HepG2 (cell line): Measurements from ENCODE around the gene KSR1. TPM values are rescaled to one million over a fixed set of nuclear protein-coding genes. Genes with fewer than 3 reads are reported as not detected.

ENCODE experiments used
- ATAC-seq: fragments of 200-7000 bp; cut with Tn5 transposase; 3 replicates; pipeline ENCODE4 v1.9.1; 2020; ENCODE audit warnings: mild to moderate bottlenecking, moderate library complexity
- BruUV-seq: library from RNA; stranded (reverse); fragments of 400-500 nt; replicated peaks from 2 replicates; lab custom pipeline; 2021; lab: Mats Ljungman, UMichigan
- CTCF ChIA-PET: fragments of 300-600 bp; formaldehyde crosslinking; extraction: SDS; loops from one replicate; lab custom pipeline; 2021; ENCODE audit warnings: low total read pairs, inconsistent platforms, low intra/inter-chr PET ratio; lab: Yijun Ruan, JAX
- POLR2A ChIA-PET: fragments of 350-600 bp; sonication (Branson Sonifier 250); formaldehyde crosslinking; loops from one replicate; lab custom pipeline; 2020; ENCODE audit warnings: antibody characterized with exemption, inconsistent platforms; lab: Yijun Ruan, JAX
- DNase-seq: peaks from one replicate; pipeline ENCODE4 v3.0.0-alpha.2; 2015; ENCODE audit warnings: low spot score
- FAIRE-seq: peaks from 3 replicates; lab custom pipeline; 2011; peaks lifted over from hg19 to GRCh38; lab: Jason Lieb, UNC
- H2AFZ ChIP-seq: one replicate; pipeline ENCODE4 v1.6.1; 2011; ENCODE audit warnings: low read length, inconsistent platforms
- H3K27ac ChIP-seq: fragments of 300-600 bp; 3 replicates; pipeline ENCODE4 v1.8.0; 2011; ENCODE audit warnings: mixed run types, mild to moderate bottlenecking, mixed read lengths, low read length, inconsistent platforms; ENCODE audit not compliant: insufficient read depth; ENCODE audit errors: extremely low read length
- H3K27me3 ChIP-seq, 2 experiments: fragments of 200-600 bp in 1 of 2; 2 replicates in 1 of 2; 3 replicates in 1 of 2; pipeline versions ENCODE4 v1.6.0 to v1.8.0; 2011; ENCODE audit warnings: low read length in 2 of 2, mild to moderate bottlenecking in 2 of 2, moderate library complexity in 2 of 2, inconsistent platforms in 1 of 2; ENCODE audit not compliant: insufficient read depth in 2 of 2, control insufficient read depth in 1 of 2
- H3K36me3 ChIP-seq, 2 experiments: fragments of 200-600 bp in 1 of 2; replicated peaks in 1 of 2; 2 replicates in 1 of 2; 3 replicates in 1 of 2; pipeline versions ENCODE4 v1.5.1 to v1.8.0; 2011; ENCODE audit warnings: low read length in 2 of 2, inconsistent platforms in 1 of 2; ENCODE audit not compliant: insufficient read depth in 2 of 2, control insufficient read depth in 1 of 2
- H3K4me1 ChIP-seq: 2 replicates; pipeline ENCODE4 v1.5.1; 2012; ENCODE audit warnings: low read length, inconsistent platforms; ENCODE audit not compliant: insufficient read depth
- H3K4me2 ChIP-seq: 2 replicates; pipeline ENCODE4 v1.6.0; 2011; ENCODE audit warnings: low read depth, low read length, inconsistent platforms
- H3K4me3 ChIP-seq, 3 experiments: fragments of 200-600 bp in 1 of 3; sonication (generic), shearing (Covaris generic) in 1 of 3; replicated peaks in 1 of 3; 2 replicates each; pipeline ENCODE4 v1.5.1; 2011 to 2016; ENCODE audit warnings: low read length in 3 of 3, inconsistent platforms in 2 of 3, low read depth in 2 of 3, mild to moderate bottlenecking in 2 of 3, control low read depth in 1 of 3, mixed read lengths in 1 of 3; ENCODE audit not compliant: insufficient read depth in 1 of 3
- H3K79me2 ChIP-seq: one replicate; pipeline ENCODE4 v1.6.1; 2011; ENCODE audit warnings: low read length, inconsistent platforms; ENCODE audit not compliant: insufficient read depth
- H3K9ac ChIP-seq: 2 replicates; pipeline ENCODE4 v1.6.0; 2011; ENCODE audit warnings: mild to moderate bottlenecking, low read depth, low read length, inconsistent platforms; ENCODE audit not compliant: insufficient read depth
- H3K9me3 ChIP-seq: 2 replicates; pipeline ENCODE4 v1.5.1; 2012; ENCODE audit warnings: mild to moderate bottlenecking, low read length
- H4K20me1 ChIP-seq: 2 replicates; pipeline ENCODE4 v1.6.0; 2011; ENCODE audit warnings: inconsistent platforms, mild to moderate bottlenecking, low read length, moderate library complexity; ENCODE audit not compliant: insufficient read depth
- AGO1 ChIP-seq: fragments of 200-400 bp; formaldehyde crosslinking; IDR thresholded peaks from 2 replicates; pipeline ENCODE4 v1.6.1; 2017; ENCODE audit warnings: mild to moderate bottlenecking, low read depth, low read length, moderate library complexity; ENCODE audit not compliant: poor library complexity, severe bottlenecking
- CBX1 ChIP-seq: IDR thresholded peaks from one replicate; pipeline ENCODE4 v1.6.1; 2016; ENCODE audit warnings: antibody characterized with exemption, low read depth
- KAT2B ChIP-seq: fragments of 150-350 bp; IDR thresholded peaks from 2 replicates; pipeline ENCODE4 v1.6.1; 2014; ENCODE audit warnings: low read depth, low read length, borderline replicate concordance
- KDM1A ChIP-seq: IDR thresholded peaks from 2 replicates; pipeline ENCODE4 v1.6.1; 2016; ENCODE audit warnings: missing compliant biosample characterization
- REL ChIP-seq: sonication (generic); formaldehyde crosslinking; conservative IDR thresholded peaks from 2 replicates; pipeline ENCODE4 v1.8.0; 2022; ENCODE audit warnings: mild to moderate bottlenecking, missing genetic modification reagents, moderate library complexity
- ZBTB33 ChIP-seq: sonication (generic); formaldehyde crosslinking; IDR thresholded peaks from 2 replicates; pipeline ENCODE4 v1.4.0; 2020; ENCODE audit warnings: missing genetic modification reagents
- ZFP36 ChIP-seq: fragments of 150-350 bp; IDR thresholded peaks from 2 replicates; pipeline ENCODE4 v1.6.1; 2018; ENCODE audit warnings: borderline replicate concordance, low read length, low read depth; ENCODE audit not compliant: partially characterized antibody
- ZNF138 ChIP-seq: sonication (generic); formaldehyde crosslinking; IDR thresholded peaks from 2 replicates; pipeline ENCODE4 v1.5.0; 2020; ENCODE audit warnings: mild to moderate bottlenecking, low read depth, missing genetic modification reagents
- ZNF17 ChIP-seq: sonication (generic); formaldehyde crosslinking; IDR thresholded peaks from 2 replicates; pipeline ENCODE4 v1.5.0; 2020; ENCODE audit warnings: mild to moderate bottlenecking, missing genetic modification reagents
- ZNF3 ChIP-seq: IDR thresholded peaks from 2 replicates; pipeline ENCODE4 v1.7.0; 2017; ENCODE audit warnings: inconsistent platforms
- ZNF567 ChIP-seq: sonication (generic); formaldehyde crosslinking; IDR thresholded peaks from 2 replicates; pipeline ENCODE4 v1.8.1; 2023; ENCODE audit warnings: mild to moderate bottlenecking, missing genetic modification reagents, borderline replicate concordance
- WGBS: methylation state at CpG from one replicate; pipeline ENCODE4 v1.1.6; 2017; ENCODE audit warnings: low lambda C conversion rate; 5-methylcytosine and 5-hydroxymethylcytosine counted together
- in situ Hi-C: cut with HindIII; loops from 2 replicates; pipeline ENCODE4 v1.10.0; 2017; ENCODE audit warnings: low pct_unique_long_range_greater_than_20kb; ENCODE audit not compliant: extremely low pct_ligation_motif_present
- intact Hi-C: fragments of 100-400 bp; cut with micrococcal nuclease; formaldehyde crosslinking; loops from one replicate; pipeline ENCODE4 v1.10.0; 2022; ENCODE audit not compliant: unreplicated experiment
- polyA plus RNA-seq, 8 experiments: library from polyadenylated mRNA; depleted of rRNA in 3 of 8; stranded (reverse) in 7 of 8; unstranded in 1 of 8; fragments of >200 nt; fragmentation: Illumina TruSeq in 4 of 8; extraction: Trizol in 4 of 8; gene quantifications; 2 replicates each; pipeline versions ENCODE4 v1.2.1 to v1.2.3, GENCODE V29; 2011 to 2016; ENCODE audit warnings: low read depth in 4 of 8, missing spikeins in 1 of 8, mixed read lengths in 1 of 8; ENCODE audit not compliant: insufficient read depth in 1 of 8
- total RNA-seq, 5 experiments: library from RNA; depleted of rRNA; stranded (reverse); fragments of >200 nt; fragmentation: Illumina TruSeq; extraction: Trizol; gene quantifications; 2 replicates each; pipeline ENCODE4 v1.2.3, GENCODE V29; 2016; ENCODE audit warnings: low read depth in 1 of 5
- TF ChIP-seq, protein P1 (sequence below): sonication (generic); formaldehyde crosslinking; IDR thresholded peaks from 2 replicates; pipeline ENCODE4 v1.9.0; 2021; ENCODE audit warnings: missing genetic modification reagents, mild to moderate bottlenecking, borderline replicate concordance
- TF ChIP-seq, protein P2 (sequence below): sonication (generic); formaldehyde crosslinking; IDR thresholded peaks from 2 replicates; pipeline ENCODE4 v1.5.0; 2020; ENCODE audit warnings: mild to moderate bottlenecking, low read depth, missing genetic modification reagents, borderline replicate concordance
- TF ChIP-seq, protein P3 (sequence below): sonication (generic); formaldehyde crosslinking; IDR thresholded peaks from 2 replicates; pipeline ENCODE4 v1.8.0; 2022; ENCODE audit warnings: missing genetic modification reagents, low read depth, mild to moderate bottlenecking, borderline replicate concordance

KSR1 gene
- total and polyA plus RNA-seq, 2 of the 13 experiments (the other 11 are each of a cell fraction or from before 2014, with no cell fraction given) = 10.1 to 16.6 TPM

DNA sequence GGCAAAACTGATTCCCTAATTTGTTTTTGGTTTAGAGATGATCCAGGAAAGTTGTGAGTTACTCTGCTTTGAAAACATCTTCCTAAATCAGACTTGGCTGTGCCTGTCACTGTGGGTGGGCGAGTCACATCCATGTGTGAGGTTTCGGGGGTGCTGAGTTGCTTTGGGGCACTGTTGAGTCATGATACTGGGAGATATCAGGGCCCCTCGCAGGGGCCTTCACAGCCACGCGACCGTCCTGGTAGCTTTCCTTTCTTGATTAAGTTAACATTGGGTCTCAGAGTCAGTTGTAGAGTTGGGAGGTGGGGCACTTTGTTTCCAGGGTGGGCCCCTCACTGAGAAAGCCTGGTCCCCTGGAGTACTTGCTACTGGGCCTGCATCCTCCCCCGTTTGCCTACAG lies 116.4 kb downstream of the KSR1 start (continued):
- TF ChIP-seq, protein P1, sequence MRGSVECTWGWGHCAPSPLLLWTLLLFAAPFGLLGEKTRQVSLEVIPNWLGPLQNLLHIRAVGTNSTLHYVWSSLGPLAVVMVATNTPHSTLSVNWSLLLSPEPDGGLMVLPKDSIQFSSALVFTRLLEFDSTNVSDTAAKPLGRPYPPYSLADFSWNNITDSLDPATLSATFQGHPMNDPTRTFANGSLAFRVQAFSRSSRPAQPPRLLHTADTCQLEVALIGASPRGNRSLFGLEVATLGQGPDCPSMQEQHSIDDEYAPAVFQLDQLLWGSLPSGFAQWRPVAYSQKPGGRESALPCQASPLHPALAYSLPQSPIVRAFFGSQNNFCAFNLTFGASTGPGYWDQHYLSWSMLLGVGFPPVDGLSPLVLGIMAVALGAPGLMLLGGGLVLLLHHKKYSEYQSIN (CRISPR knock-in tag) = no peak
- TF ChIP-seq KDM1A (CRISPR knock-in tag) = no peak
- TF ChIP-seq, protein P2, sequence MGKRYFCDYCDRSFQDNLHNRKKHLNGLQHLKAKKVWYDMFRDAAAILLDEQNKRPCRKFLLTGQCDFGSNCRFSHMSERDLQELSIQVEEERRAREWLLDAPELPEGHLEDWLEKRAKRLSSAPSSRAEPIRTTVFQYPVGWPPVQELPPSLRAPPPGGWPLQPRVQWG (CRISPR knock-in tag) = no peak
- TF ChIP-seq ZNF138 (CRISPR knock-in tag) = no peak
- no peak for TF ChIP-seq ZNF17 (CRISPR knock-in tag)
- no peak for TF ChIP-seq KAT2B
- no peak for TF ChIP-seq ZFP36

GRCh38 chr17:27573548-27573947 lies 117.3 kb downstream of the KSR1 start:
- WGBS = 95% methylated on average over 5 of the region's 5 CpGs
- no peak for FAIRE-seq
- H3K9ac ChIP-seq = no peak overlapping the region
- no peak overlapping the region for H3K4me3 ChIP-seq
- no peaks in the 10 kb centered on the region for H3K27me3 ChIP-seq
- no peak overlapping the region for H2AFZ ChIP-seq
- ChIA-PET POLR2A (no interaction called here), CTCF (no interaction called here)
- TF ChIP-seq CBX1 (no peak), REL (CRISPR knock-in tag) (no peak), ZNF567 (CRISPR knock-in tag) (no peak), ZNF3 (CRISPR knock-in tag) (no peak), AGO1 (no peak), ZBTB33 (CRISPR knock-in tag) (no peak)
- TF ChIP-seq, protein P3, sequence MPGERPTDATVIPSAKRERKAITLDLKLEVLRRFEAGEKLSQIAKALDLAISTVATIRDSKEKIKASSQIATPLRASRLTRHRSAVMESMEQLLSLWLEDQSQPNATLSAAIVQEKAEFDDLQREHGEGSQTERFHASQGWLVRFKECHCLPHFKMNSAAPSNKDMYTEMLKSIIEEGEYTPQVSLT (CRISPR knock-in tag) = no peak
- H3K36me3 ChIP-seq = peaks cover 0 to 2% of the 10 kb centered on the region in 2 experiments; a peak in 1 of 5 replicates
- BruUV-seq = no TSS peak
- peaks cover 4% of the 10 kb centered on the region for H3K79me2 ChIP-seq
- no peak overlapping the region for H3K4me2 ChIP-seq
- in situ Hi-C loops (loop anchor here (10.0 kb wide), 1 partner anchor 219 kb away; no protein-coding TSS in a partner anchor), intact Hi-C loops (loop anchor here (10.0 kb wide), 1 partner anchor 239 kb away; no protein-coding TSS in a partner anchor)
- no peaks in the 10 kb centered on the region for H3K9me3 ChIP-seq
- peaks cover 90% of the 10 kb centered on the region for H3K4me1 ChIP-seq
- no peak for DNase-seq
- no peak for ATAC-seq
- peaks cover 17% of the 10 kb centered on the region; the same call in 1 of the 2 replicates for H4K20me1 ChIP-seq
- no peak overlapping the region for H3K27ac ChIP-seq
